Chondrocyte (in vitro differentiated cells): ENCODE results near the gene ZCCHC17. TPM values are rescaled to one million over a fixed set of nuclear protein-coding genes. Genes with fewer than 3 reads are reported as not detected.
A peak's percentile ranks its signal among the peaks of the same experiment; 100 is the strongest.

Experiments
- DNase-seq: peaks from one replicate; pipeline ENCODE4 v3.0.0; 2021; ENCODE audit warnings: mixed read lengths, low spot score
- H3K27ac Mint-ChIP-seq: one replicate; pipeline ENCODE4 v1.8.0; 2021; ENCODE audit warnings: mild to moderate bottlenecking, moderate library complexity, mixed read lengths; ENCODE audit not compliant: unreplicated experiment
- H3K27me3 Mint-ChIP-seq: 2 replicates; pipeline ENCODE4 v1.8.0; 2021; ENCODE audit warnings: low read depth, mixed read lengths
- H3K36me3 Mint-ChIP-seq: 2 replicates; pipeline ENCODE4 v1.8.0; 2021; ENCODE audit warnings: low read depth, mixed read lengths
- H3K4me1 Mint-ChIP-seq: 2 replicates; pipeline ENCODE4 v1.8.0; 2021; ENCODE audit warnings: low read depth, mild to moderate bottlenecking, mixed read lengths
- H3K4me3 Mint-ChIP-seq: one replicate; pipeline ENCODE4 v1.8.0; 2021; ENCODE audit warnings: mild to moderate bottlenecking, moderate library complexity, mixed read lengths; ENCODE audit not compliant: unreplicated experiment
- H3K9me3 Mint-ChIP-seq: 2 replicates; pipeline ENCODE4 v1.8.0; 2021; ENCODE audit warnings: low read depth, mixed read lengths
- total RNA-seq: library from RNA; stranded (reverse); gene quantifications from 3 replicates; pipeline ENCODE4 v1.2.1, GENCODE V29; 2021
- TF ChIP-seq, protein P1 (sequence below): fragments of 200-600 bp; sonication (generic); IDR thresholded peaks from 2 replicates; pipeline ENCODE4 v1.5.0; 2021; ENCODE audit warnings: antibody characterized with exemption, mild to moderate bottlenecking, moderate library complexity

ZCCHC17 gene
- total RNA-seq, 1 donor from 2014 or later = 31.1 TPM

DNA sequence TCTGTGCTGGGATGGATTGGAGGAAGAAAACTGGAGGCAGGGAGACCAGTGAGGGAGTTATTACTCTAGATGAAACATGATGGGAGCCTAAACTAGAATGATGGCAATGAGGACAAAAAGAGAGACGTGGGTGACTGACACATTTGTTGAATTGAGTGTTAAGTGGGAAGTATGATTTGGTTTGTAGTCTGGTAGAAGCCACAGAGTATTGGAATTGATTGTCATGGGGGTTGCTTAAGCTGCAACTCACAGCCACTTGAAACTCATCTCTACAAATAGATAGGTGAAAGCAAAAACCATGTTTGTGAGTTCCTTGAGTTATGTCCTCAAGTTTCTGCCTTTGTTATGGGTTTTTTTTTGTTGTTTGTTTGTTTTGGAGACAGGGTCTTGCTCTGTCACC, 47.7 kb downstream of the ZCCHC17 start:
- Mint-ChIP-seq H3K36me3 (peaks cover 10% of the 10 kb centered on the region), H3K4me3 (no peak overlapping the region), H3K9me3 (no peaks in the 10 kb centered on the region), H3K27me3 (no peaks in the 10 kb centered on the region), H3K27ac (no peak overlapping the region), H3K4me1 (no peaks in the 10 kb centered on the region)
- DNase-seq = no peak
- TF ChIP-seq, protein P1, sequence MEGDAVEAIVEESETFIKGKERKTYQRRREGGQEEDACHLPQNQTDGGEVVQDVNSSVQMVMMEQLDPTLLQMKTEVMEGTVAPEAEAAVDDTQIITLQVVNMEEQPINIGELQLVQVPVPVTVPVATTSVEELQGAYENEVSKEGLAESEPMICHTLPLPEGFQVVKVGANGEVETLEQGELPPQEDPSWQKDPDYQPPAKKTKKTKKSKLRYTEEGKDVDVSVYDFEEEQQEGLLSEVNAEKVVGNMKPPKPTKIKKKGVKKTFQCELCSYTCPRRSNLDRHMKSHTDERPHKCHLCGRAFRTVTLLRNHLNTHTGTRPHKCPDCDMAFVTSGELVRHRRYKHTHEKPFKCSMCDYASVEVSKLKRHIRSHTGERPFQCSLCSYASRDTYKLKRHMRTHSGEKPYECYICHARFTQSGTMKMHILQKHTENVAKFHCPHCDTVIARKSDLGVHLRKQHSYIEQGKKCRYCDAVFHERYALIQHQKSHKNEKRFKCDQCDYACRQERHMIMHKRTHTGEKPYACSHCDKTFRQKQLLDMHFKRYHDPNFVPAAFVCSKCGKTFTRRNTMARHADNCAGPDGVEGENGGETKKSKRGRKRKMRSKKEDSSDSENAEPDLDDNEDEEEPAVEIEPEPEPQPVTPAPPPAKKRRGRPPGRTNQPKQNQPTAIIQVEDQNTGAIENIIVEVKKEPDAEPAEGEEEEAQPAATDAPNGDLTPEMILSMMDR = no peak

DNA sequence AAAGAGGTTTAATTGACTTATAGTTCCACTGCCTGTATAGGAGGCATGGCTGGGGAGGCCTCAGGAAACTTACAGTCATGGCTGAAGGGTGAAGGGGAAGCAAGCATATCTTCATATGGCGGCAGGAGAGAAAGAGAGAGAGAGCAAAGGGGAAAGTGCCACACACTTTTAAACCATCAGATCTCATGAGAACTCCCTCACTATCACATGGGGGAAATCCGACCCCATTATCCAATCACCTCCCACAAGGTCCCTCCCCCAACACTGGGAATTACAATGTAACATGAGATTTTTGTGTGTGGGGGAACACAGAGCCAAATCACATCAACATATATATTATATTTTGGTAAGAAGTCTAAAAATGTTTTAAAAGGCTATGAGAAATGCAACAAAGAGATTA, 48.8 kb downstream of the ZCCHC17 start:
- Mint-ChIP-seq H3K4me1 (no peaks in the 10 kb centered on the region), H3K36me3 (peaks cover 13% of the 10 kb centered on the region), H3K4me3 (no peak overlapping the region), H3K27ac (no peak overlapping the region), H3K9me3 (no peaks in the 10 kb centered on the region), H3K27me3 (no peaks in the 10 kb centered on the region)
- no peak for DNase-seq
- TF ChIP-seq, protein P1 = no peak

DNA sequence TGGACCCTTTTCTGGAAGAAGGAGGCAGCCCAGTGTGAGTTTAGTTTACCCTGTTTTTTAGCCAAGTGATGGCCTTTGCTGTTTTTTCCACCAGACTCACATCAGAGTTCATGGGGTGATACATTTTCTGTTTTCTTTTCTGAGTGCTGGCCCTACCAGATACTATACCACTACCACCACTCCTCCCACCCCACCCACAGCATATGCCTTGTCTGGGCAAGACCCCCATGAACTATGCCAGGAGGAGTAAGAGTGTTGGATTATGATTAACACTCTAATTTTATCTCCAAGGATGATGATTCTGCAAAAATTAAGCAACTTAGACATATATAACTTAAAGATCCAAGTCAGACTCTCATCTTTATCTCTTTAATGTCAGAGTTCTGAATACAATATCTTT, 50.0 kb downstream of the ZCCHC17 start:
- Mint-ChIP-seq H3K27me3 (no peaks in the 10 kb centered on the region), H3K36me3 (peaks cover 20% of the 10 kb centered on the region), H3K27ac (no peak overlapping the region), H3K4me3 (no peak overlapping the region), H3K9me3 (no peaks in the 10 kb centered on the region), H3K4me1 (no peaks in the 10 kb centered on the region)
- no peak for DNase-seq
- TF ChIP-seq, protein P1 = no peak

DNA sequence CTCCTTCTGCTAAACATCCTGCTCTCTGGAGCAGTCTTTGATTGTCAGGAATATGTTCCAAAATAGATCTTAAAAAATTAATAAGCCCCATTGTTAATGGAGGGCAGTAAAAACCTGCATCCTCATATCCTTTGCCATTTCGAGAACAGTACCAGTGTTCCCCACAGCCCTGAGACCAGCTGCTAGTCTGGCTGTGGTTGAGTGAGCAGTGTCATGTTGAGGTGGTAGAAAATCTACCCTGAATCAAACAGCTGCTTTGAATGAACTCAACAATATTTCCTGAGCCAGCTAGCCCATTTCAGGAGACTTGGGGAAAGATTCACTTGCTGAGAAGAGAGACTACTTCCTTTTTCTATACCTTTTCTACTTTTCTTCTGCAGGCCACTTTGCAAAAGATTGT, 51.6 kb downstream of the ZCCHC17 start:
- TF ChIP-seq, protein P1 = no peak
- DNase-seq = no peak
- no peaks in the 10 kb centered on the region for H3K27me3 Mint-ChIP-seq
- no peaks in the 10 kb centered on the region for H3K4me1 Mint-ChIP-seq
- H3K4me3 Mint-ChIP-seq = no peak overlapping the region
- no peaks in the 10 kb centered on the region for H3K9me3 Mint-ChIP-seq
- H3K36me3 Mint-ChIP-seq = peaks cover 23% of the 10 kb centered on the region
- H3K27ac Mint-ChIP-seq = no peak overlapping the region

DNA sequence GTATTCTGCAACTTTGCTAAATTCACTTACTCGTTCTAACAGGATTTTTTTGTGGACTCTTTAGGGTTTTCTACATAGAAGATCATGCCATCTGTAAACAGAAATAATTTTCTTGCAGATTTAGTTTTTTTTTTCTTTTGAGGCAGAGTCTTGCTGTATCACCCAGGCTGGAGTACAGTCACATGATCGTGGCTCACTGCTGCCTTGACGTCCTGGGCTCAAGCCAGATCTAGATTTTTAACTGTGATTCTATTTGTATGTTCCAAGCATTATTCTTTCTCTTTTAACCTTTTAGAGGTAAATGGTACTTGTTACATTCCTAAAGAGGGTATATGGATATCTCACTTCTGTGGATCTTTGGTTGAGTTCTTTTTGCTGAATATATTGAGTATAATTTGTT, 57.5 kb downstream of the ZCCHC17 start:
- TF ChIP-seq, protein P1 = no peak
- no peaks in the 10 kb centered on the region for H3K9me3 Mint-ChIP-seq
- H3K27me3 Mint-ChIP-seq = no peaks in the 10 kb centered on the region
- H3K27ac Mint-ChIP-seq = peak overlapping the region; percentile 60
- H3K4me1 Mint-ChIP-seq = peaks cover 8% of the 10 kb centered on the region
- no peak overlapping the region for H3K4me3 Mint-ChIP-seq
- no peak for DNase-seq
- H3K36me3 Mint-ChIP-seq = peaks cover 27% of the 10 kb centered on the region
